Astrocyte (in vitro differentiated cells and primary cell): Measurements from ENCODE around the gene CITED1.

ENCODE experiments used
- CTCF ChIP-seq: IDR thresholded peaks from 2 replicates; pipeline ENCODE4 v1.5.1; 2011; ENCODE audit warnings: low read depth, mild to moderate bottlenecking, inconsistent platforms, low read length, moderate library complexity; ENCODE audit not compliant: insufficient read depth
- EZH2 ChIP-seq: IDR thresholded peaks from 2 replicates; pipeline ENCODE4 v1.6.1; 2012; ENCODE audit warnings: mild to moderate bottlenecking, low read length, inconsistent platforms; ENCODE audit not compliant: insufficient read depth

- no peak for TF ChIP-seq CTCF
- no peak for TF ChIP-seq EZH2
Measured at GRCh38 chrX:72294497-72294896, 11.2 kb downstream of the CITED1 start.
